ENCODE results near the gene RYR2. TPM values are rescaled to one million over a fixed set of nuclear protein-coding genes. Genes with fewer than 3 reads are reported as not detected.

The RYR2 gene
- total RNA-seq, 6 donors from 2014 or later = 1.8 to 23.0 (median 3.7) TPM

GRCh38 chr1:237712586-237713157 lies 670.7 kb downstream of the RYR2 start:
- TF ChIP-seq CTCF (IDR thresholded peaks at IDR 0.05) = no peak
- TF ChIP-seq POLR2AphosphoS5 (IDR thresholded peaks at IDR 0.05) = no peak
- no peak for TF ChIP-seq POLR2A (IDR thresholded peaks at IDR 0.05)
- TF ChIP-seq EP300 (IDR thresholded peaks at IDR 0.05) = no peak
- no peaks in the 10 kb centered on the region for H3K4me1 ChIP-seq
- H3K4me3 ChIP-seq = no peak overlapping the region
- H3K27me3 ChIP-seq = no peaks in the 10 kb centered on the region
- DNase-seq (no peak), ATAC-seq (ENCODE audit: low FRiP score in 2 of 2) (no peak)
- no peaks in the 10 kb centered on the region for H3K9me3 ChIP-seq
- no peak overlapping the region for H3K27ac ChIP-seq
- H3K36me3 ChIP-seq = no peaks in the 10 kb centered on the region
- 72% methylated on average over 5 of the region's 5 CpGs for WGBS, 2 donors

GRCh38 chr1:237713916-237714315 lies 671.9 kb downstream of the RYR2 start:
- ATAC-seq (ENCODE audit: low FRiP score in 2 of 2) = no peak
- TF ChIP-seq EP300 (IDR thresholded peaks at IDR 0.05) (no peak), POLR2AphosphoS5 (IDR thresholded peaks at IDR 0.05) (no peak), CTCF (IDR thresholded peaks at IDR 0.05) (no peak), POLR2A (IDR thresholded peaks at IDR 0.05) (no peak)
- Histone ChIP-seq H3K4me1 (no peaks in the 10 kb centered on the region), H3K4me3 (no peak overlapping the region), H3K9me3 (no peaks in the 10 kb centered on the region), H3K36me3 (no peaks in the 10 kb centered on the region), H3K27ac (no peak overlapping the region), H3K27me3 (no peaks in the 10 kb centered on the region)
- no peak for DNase-seq
- WGBS, 2 donors = 42 to 67% methylated on average over 1 of the region's 1 CpG

- peaks cover 0 to 3% (median 0%) of the 10 kb centered on the region in 4 donors for H3K9me3 ChIP-seq
- no peak overlapping the region for H3K27ac ChIP-seq
- H3K36me3 ChIP-seq = no peaks in the 10 kb centered on the region
- 80 to 83% methylated on average over 5 of the region's 5 CpGs for WGBS, 2 donors
- no peak for DNase-seq
- H3K27me3 ChIP-seq = no peaks in the 10 kb centered on the region
- no peak for ATAC-seq (ENCODE audit: low FRiP score in 2 of 2)
- no peaks in the 10 kb centered on the region for H3K4me1 ChIP-seq
- no peak overlapping the region for H3K4me3 ChIP-seq
- TF ChIP-seq POLR2A (IDR thresholded peaks at IDR 0.05) = no peak
- no peak for TF ChIP-seq CTCF (IDR thresholded peaks at IDR 0.05)
- TF ChIP-seq EP300 (IDR thresholded peaks at IDR 0.05) = no peak
- TF ChIP-seq POLR2AphosphoS5 (IDR thresholded peaks at IDR 0.05) = no peak
These were observed 675.1 kb downstream of the RYR2 start for GRCh38 chr1:237717106-237717505.

- H3K36me3 ChIP-seq = no peaks in the 10 kb centered on the region
- no peak overlapping the region for H3K27ac ChIP-seq
- WGBS, 2 donors = 85 to 94% methylated on average over 1 of the region's 1 CpG
- no peak for TF ChIP-seq POLR2A (IDR thresholded peaks at IDR 0.05)
- no peak overlapping the region for H3K4me3 ChIP-seq
- DNase-seq = no peak
- H3K27me3 ChIP-seq = no peaks in the 10 kb centered on the region
- no peaks in the 10 kb centered on the region for H3K9me3 ChIP-seq
- no peaks in the 10 kb centered on the region for H3K4me1 ChIP-seq
- ATAC-seq (ENCODE audit: low FRiP score in 2 of 2) = no peak
These were observed 688.9 kb downstream of the RYR2 start for GRCh38 chr1:237730826-237731350.

- no peaks in the 10 kb centered on the region for H3K9me3 ChIP-seq
- no peaks in the 10 kb centered on the region for H3K27me3 ChIP-seq
- no peaks in the 10 kb centered on the region for H3K36me3 ChIP-seq
- no peak for TF ChIP-seq POLR2A (IDR thresholded peaks at IDR 0.05)
- no peak for TF ChIP-seq POLR2AphosphoS5 (IDR thresholded peaks at IDR 0.05)
- no peak for TF ChIP-seq EP300 (IDR thresholded peaks at IDR 0.05)
- no peak for TF ChIP-seq CTCF (IDR thresholded peaks at IDR 0.05)
- 90 to 93% methylated on average over 2 of the region's 2 CpGs for WGBS, 2 donors
- H3K4me1 ChIP-seq = no peaks in the 10 kb centered on the region
- DNase-seq (no peak), ATAC-seq (ENCODE audit: low FRiP score in 2 of 2) (no peak)
- H3K27ac ChIP-seq = no peak overlapping the region
- H3K4me3 ChIP-seq = no peak overlapping the region
These were observed 690.7 kb downstream of the RYR2 start for GRCh38 chr1:237732657-237733056.
